HG02642 (cell line): ENCODE results near the gene TLE3.
A peak's percentile ranks its signal among the peaks of the same experiment; 100 is the strongest.

Experiments
- ATAC-seq: cut with Tn5 transposase; IDR thresholded peaks from one replicate; pipeline ENCODE4 v1.9.1; 2021; ENCODE audit warnings: mild to moderate bottlenecking; ENCODE audit not compliant: unreplicated experiment, poor library complexity

Gene TLE3

GRCh38 chr15:70100474-70101341 lies 3.0 kb upstream of the TLE3 start:
- ATAC-seq, result no peak

GRCh38 chr15:70099967-70100473 lies 2.3 kb upstream of the TLE3 start:
- ATAC-seq, result no peak

- peak; percentile 64 for ATAC-seq
These were observed 1.6 kb upstream of the TLE3 start for GRCh38 chr15:70099167-70099966.

GRCh38 chr15:70098461-70099166 lies 897 bp upstream of the TLE3 start:
- ATAC-seq, result no peak

- no peak for ATAC-seq
These were observed 390 bp upstream of the TLE3 start for GRCh38 chr15:70098153-70098460.

- ATAC-seq, result no peak
These were observed 725 bp downstream of the TLE3 start for GRCh38 chr15:70097063-70097320.

- no peak for ATAC-seq
These were observed 1.3 kb downstream of the TLE3 start for GRCh38 chr15:70096215-70097062.

- no peak for ATAC-seq
These were observed 2.1 kb downstream of the TLE3 start for GRCh38 chr15:70095408-70096214.

GRCh38 chr15:70094690-70095311 lies 2.9 kb downstream of the TLE3 start:
- ATAC-seq, result no peak

- ATAC-seq, result no peak
These were observed 4.0 kb downstream of the TLE3 start for GRCh38 chr15:70093481-70094319.

GRCh38 chr15:70093070-70093469 lies 4.6 kb downstream of the TLE3 start:
- no peak for ATAC-seq

- no peak for ATAC-seq
These were observed 5.2 kb downstream of the TLE3 start for GRCh38 chr15:70092464-70093027.

- ATAC-seq, result no peak
These were observed 5.8 kb downstream of the TLE3 start for GRCh38 chr15:70091726-70092463.

- ATAC-seq, result no peak
These were observed 7.1 kb downstream of the TLE3 start for GRCh38 chr15:70090436-70091296.

GRCh38 chr15:70089692-70089971 lies 8.1 kb downstream of the TLE3 start:
- no peak for ATAC-seq

GRCh38 chr15:70088887-70089691 lies 8.6 kb downstream of the TLE3 start:
- ATAC-seq, result no peak
